ENCODE data around the gene PF4V1.

Gene PF4V1

GRCh38 chr4:73836373-73837279 lies 16.5 kb upstream of the PF4V1 start, which contains the start of gene CXCL6:
TSS of gene CXCL6 (plus strand) at chr4:73836678. CDS start at chr4:73836751, 73 bp downstream.
- Histone ChIP-seq H3K4me1 (ENCODE audit: insufficient read depth, low read length) (no peaks in the 10 kb centered on the region), H3K9ac (ENCODE audit: low read depth, low read length) (peak within 1 kb of the TSS; percentile 71), H3K9me3 (ENCODE audit: control insufficient read depth, insufficient read depth, low read length) (no peaks in the 10 kb centered on the region), H3K36me3 (ENCODE audit: insufficient read depth, low read length) (no peaks in the 10 kb centered on the region)

DNA sequence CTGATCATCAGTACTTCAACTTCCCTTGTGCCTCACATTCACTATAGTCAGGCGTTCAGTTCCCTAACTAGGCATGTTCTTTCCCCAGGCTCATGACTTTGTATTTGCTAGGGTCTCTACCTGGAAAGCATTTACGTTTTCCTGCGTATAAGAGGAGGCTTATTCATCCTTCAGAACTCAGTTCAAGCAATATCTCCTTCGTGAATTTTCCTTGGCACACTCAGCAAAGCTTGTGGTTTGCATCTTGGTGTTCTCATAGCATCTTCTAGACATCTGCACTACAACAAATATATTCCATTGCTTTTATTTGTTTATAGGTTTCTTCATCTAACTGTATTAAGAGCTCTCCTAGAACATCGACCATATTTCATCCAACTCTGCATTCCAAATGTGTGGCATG lies 14.0 kb upstream of the PF4V1 start:
- 0 out of 2 replicates have a peak, but pooled peaks cover 6% of the 10 kb centered on the region for H3K4me1 ChIP-seq (ENCODE audit: insufficient read depth, low read length)
- no peaks in the 10 kb centered on the region for H3K36me3 ChIP-seq (ENCODE audit: insufficient read depth, low read length)
- H3K9me3 ChIP-seq (ENCODE audit: control insufficient read depth, insufficient read depth, low read length) = no peaks in the 10 kb centered on the region
- H3K9ac ChIP-seq (ENCODE audit: low read depth, low read length) = no peak overlapping the region

- Histone ChIP-seq H3K9ac (ENCODE audit: low read depth, low read length) (no peak overlapping the region), H3K9me3 (ENCODE audit: control insufficient read depth, insufficient read depth, low read length) (no peaks in the 10 kb centered on the region), H3K36me3 (ENCODE audit: insufficient read depth, low read length) (no peaks in the 10 kb centered on the region), H3K4me1 (ENCODE audit: insufficient read depth, low read length) (0 out of 2 replicates have a peak, but pooled peaks cover 6% of the 10 kb centered on the region)
These were observed 13.4 kb upstream of the PF4V1 start for GRCh38 chr4:73839715-73840114.

GRCh38 chr4:73841243-73841925 lies 11.7 kb upstream of the PF4V1 start:
- Histone ChIP-seq H3K9ac (ENCODE audit: low read depth, low read length) (no peak overlapping the region), H3K36me3 (ENCODE audit: insufficient read depth, low read length) (no peaks in the 10 kb centered on the region), H3K4me1 (ENCODE audit: insufficient read depth, low read length) (0 out of 2 replicates have a peak, but pooled peaks cover 6% of the 10 kb centered on the region), H3K9me3 (ENCODE audit: control insufficient read depth, insufficient read depth, low read length) (no peaks in the 10 kb centered on the region)

DNA sequence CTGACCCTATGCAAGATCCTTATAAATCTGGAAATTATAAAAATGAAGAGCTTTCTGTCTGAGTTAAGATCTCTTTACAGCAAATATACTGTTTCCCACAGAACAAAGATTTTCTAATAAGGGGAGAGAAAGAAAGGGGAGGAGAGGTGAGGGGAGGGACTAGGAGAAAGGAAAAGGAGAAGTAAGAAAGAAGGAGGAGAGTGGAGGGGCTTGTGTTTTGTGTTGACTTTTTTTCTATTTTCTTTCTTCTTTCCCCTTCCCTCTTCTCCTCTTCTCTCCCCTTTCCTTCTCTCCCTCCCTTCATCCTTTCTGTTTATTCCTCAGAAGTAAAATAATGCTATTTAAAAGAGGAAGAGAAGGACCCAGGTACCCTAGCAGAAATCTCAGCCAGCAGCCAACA lies 10.4 kb upstream of the PF4V1 start:
- Histone ChIP-seq H3K36me3 (ENCODE audit: insufficient read depth, low read length) (no peaks in the 10 kb centered on the region), H3K9me3 (ENCODE audit: control insufficient read depth, insufficient read depth, low read length) (no peaks in the 10 kb centered on the region), H3K4me1 (ENCODE audit: insufficient read depth, low read length) (0 out of 2 replicates have a peak, but pooled peaks cover 6% of the 10 kb centered on the region), H3K9ac (ENCODE audit: low read depth, low read length) (no peak overlapping the region)

DNA sequence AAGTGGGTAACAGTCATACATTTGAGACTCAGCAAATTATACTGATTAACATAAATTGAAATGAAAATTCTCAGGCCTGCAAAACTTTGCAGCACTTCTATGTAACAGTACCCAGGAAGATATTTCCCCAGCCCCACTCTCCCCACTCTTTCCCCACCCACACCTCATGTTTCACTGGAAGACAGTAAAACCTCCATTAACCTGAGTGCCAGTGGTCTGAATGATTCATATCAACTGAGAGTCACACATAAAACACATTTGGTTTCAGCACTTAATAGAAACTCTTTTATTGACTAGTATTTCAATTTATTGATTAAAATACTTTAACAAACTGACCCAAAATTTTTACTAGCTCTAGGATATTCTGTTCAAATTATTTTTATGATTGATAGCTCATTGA lies 9.7 kb upstream of the PF4V1 start:
- no peaks in the 10 kb centered on the region for H3K36me3 ChIP-seq (ENCODE audit: insufficient read depth, low read length)
- no peaks in the 10 kb centered on the region for H3K9me3 ChIP-seq (ENCODE audit: control insufficient read depth, insufficient read depth, low read length)
- no peak overlapping the region for H3K9ac ChIP-seq (ENCODE audit: low read depth, low read length)
- 0 out of 2 replicates have a peak, but pooled peaks cover 6% of the 10 kb centered on the region for H3K4me1 ChIP-seq (ENCODE audit: insufficient read depth, low read length)

GRCh38 chr4:73844345-73844744 lies 8.8 kb upstream of the PF4V1 start:
- no peak overlapping the region for H3K9ac ChIP-seq (ENCODE audit: low read depth, low read length)
- 0 out of 2 replicates have a peak, but pooled peaks cover 6% of the 10 kb centered on the region for H3K4me1 ChIP-seq (ENCODE audit: insufficient read depth, low read length)

GRCh38 chr4:73844806-73845205 lies 8.3 kb upstream of the PF4V1 start:
- Histone ChIP-seq H3K4me1 (ENCODE audit: insufficient read depth, low read length) (0 out of 2 replicates have a peak, but pooled peaks cover 6% of the 10 kb centered on the region), H3K9ac (ENCODE audit: low read depth, low read length) (no peak overlapping the region), H3K9me3 (ENCODE audit: control insufficient read depth, insufficient read depth, low read length) (no peaks in the 10 kb centered on the region)

More at GRCh38 chr4:73844345-73844744, 8.8 kb upstream of the PF4V1 start:
- Histone ChIP-seq H3K36me3 (ENCODE audit: insufficient read depth, low read length) (no peaks in the 10 kb centered on the region), H3K9me3 (ENCODE audit: control insufficient read depth, insufficient read depth, low read length) (no peaks in the 10 kb centered on the region)

GRCh38 chr4:73847526-73848182 lies 5.4 kb upstream of the PF4V1 start:
- Histone ChIP-seq H3K4me1 (ENCODE audit: insufficient read depth, low read length) (0 out of 2 replicates have a peak, but pooled peaks cover 6% of the 10 kb centered on the region), H3K36me3 (ENCODE audit: insufficient read depth, low read length) (no peaks in the 10 kb centered on the region)

More at GRCh38 chr4:73844806-73845205, 8.3 kb upstream of the PF4V1 start:
- H3K36me3 ChIP-seq (ENCODE audit: insufficient read depth, low read length) = no peaks in the 10 kb centered on the region

GRCh38 chr4:73848183-73848777 lies 4.8 kb upstream of the PF4V1 start:
- Histone ChIP-seq H3K9ac (ENCODE audit: low read depth, low read length) (no peak overlapping the region), H3K36me3 (ENCODE audit: insufficient read depth, low read length) (no peaks in the 10 kb centered on the region), H3K9me3 (ENCODE audit: control insufficient read depth, insufficient read depth, low read length) (no peaks in the 10 kb centered on the region), H3K4me1 (ENCODE audit: insufficient read depth, low read length) (0 out of 2 replicates have a peak, but pooled peaks cover 2% of the 10 kb centered on the region)

More at GRCh38 chr4:73847526-73848182, 5.4 kb upstream of the PF4V1 start:
- Histone ChIP-seq H3K9ac (ENCODE audit: low read depth, low read length) (no peak overlapping the region), H3K9me3 (ENCODE audit: control insufficient read depth, insufficient read depth, low read length) (no peaks in the 10 kb centered on the region)

DNA sequence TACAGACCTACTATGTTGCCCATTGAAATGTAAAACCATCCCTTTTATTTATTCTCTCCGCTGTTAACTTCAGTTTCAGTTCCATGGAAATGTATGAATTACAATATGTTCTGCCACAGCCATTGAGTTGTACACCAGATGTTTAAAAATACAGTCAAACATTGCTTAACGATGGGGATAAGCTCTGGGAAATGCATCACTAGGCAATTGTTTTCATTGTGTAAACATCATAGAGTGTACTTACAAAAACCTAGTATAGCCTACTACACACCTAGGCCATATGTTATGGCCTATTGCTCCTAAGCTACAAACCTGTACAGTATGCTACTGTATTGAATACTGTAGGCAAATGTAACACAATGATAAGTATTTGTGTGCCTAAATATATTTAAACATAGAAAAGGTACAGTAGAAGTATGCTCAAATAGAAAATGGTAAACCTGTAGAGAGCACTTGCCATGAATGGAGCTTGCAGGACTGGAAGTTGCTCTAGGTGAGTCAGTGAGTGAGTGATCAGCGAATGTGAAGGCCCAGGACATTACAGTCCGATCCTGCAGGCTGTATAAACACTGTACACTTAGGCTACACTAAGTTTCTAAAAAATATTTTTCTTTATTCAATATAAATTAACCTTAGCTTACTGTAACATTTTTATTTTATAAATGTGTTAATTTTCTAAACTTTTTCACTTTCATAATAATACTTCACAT lies 2.7 kb upstream of the PF4V1 start:
- no peaks in the 10 kb centered on the region for H3K9me3 ChIP-seq (ENCODE audit: control insufficient read depth, insufficient read depth, low read length)
- no peaks in the 10 kb centered on the region for H3K4me1 ChIP-seq (ENCODE audit: insufficient read depth, low read length)
- H3K9ac ChIP-seq (ENCODE audit: low read depth, low read length) = no peak overlapping the region
- no peaks in the 10 kb centered on the region for H3K36me3 ChIP-seq (ENCODE audit: insufficient read depth, low read length)

GRCh38 chr4:73851293-73851692 lies 1.8 kb upstream of the PF4V1 start:
- Histone ChIP-seq H3K9ac (ENCODE audit: low read depth, low read length) (no peak overlapping the region), H3K36me3 (ENCODE audit: insufficient read depth, low read length) (no peaks in the 10 kb centered on the region), H3K4me1 (ENCODE audit: insufficient read depth, low read length) (no peaks in the 10 kb centered on the region), H3K9me3 (ENCODE audit: control insufficient read depth, insufficient read depth, low read length) (no peaks in the 10 kb centered on the region)

GRCh38 chr4:73852771-73853170 lies 325 bp upstream of the PF4V1 start:
- H3K4me1 ChIP-seq (ENCODE audit: insufficient read depth, low read length) = no peaks in the 10 kb centered on the region
- peak overlapping the region; percentile 37; the same call in 1 of the 2 replicates for H3K9ac ChIP-seq (ENCODE audit: low read depth, low read length)
- no peaks in the 10 kb centered on the region for H3K36me3 ChIP-seq (ENCODE audit: insufficient read depth, low read length)
- H3K9me3 ChIP-seq (ENCODE audit: control insufficient read depth, insufficient read depth, low read length) = no peaks in the 10 kb centered on the region

Data from ES-I3 (cell line).